GM18868 (cell line): ENCODE data around the gene SFMBT1.

Source experiments
- ATAC-seq: cut with Tn5 transposase; IDR thresholded peaks from one replicate; pipeline ENCODE4 v1.9.1; 2021; ENCODE audit warnings: mild to moderate bottlenecking, moderate library complexity; ENCODE audit not compliant: unreplicated experiment

Gene SFMBT1, protein sequence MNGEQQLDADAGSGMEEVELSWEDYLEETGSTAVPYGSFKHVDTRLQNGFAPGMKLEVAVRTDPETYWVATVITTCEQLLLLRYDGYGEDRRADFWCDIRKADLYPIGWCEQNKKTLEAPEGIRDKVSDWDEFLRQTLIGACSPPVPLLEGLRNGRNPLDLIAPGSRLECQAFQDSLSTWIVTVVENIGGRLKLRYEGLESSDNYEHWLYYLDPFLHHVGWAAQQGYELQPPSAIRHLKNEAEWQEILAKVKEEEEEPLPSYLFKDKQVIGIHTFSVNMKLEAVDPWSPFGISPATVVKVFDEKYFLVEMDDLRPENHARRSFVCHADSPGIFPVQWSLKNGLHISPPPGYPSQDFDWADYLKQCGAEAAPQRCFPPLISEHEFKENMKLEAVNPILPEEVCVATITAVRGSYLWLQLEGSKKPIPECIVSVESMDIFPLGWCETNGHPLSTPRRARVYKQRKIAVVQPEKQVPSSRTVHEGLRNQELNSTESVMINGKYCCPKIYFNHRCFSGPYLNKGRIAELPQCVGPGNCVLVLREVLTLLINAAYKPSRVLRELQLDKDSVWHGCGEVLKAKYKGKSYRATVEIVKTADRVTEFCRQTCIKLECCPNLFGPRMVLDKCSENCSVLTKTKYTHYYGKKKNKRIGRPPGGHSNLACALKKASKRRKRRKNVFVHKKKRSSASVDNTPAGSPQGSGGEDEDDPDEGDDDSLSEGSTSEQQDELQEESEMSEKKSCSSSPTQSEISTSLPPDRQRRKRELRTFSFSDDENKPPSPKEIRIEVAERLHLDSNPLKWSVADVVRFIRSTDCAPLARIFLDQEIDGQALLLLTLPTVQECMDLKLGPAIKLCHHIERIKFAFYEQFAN

DNA sequence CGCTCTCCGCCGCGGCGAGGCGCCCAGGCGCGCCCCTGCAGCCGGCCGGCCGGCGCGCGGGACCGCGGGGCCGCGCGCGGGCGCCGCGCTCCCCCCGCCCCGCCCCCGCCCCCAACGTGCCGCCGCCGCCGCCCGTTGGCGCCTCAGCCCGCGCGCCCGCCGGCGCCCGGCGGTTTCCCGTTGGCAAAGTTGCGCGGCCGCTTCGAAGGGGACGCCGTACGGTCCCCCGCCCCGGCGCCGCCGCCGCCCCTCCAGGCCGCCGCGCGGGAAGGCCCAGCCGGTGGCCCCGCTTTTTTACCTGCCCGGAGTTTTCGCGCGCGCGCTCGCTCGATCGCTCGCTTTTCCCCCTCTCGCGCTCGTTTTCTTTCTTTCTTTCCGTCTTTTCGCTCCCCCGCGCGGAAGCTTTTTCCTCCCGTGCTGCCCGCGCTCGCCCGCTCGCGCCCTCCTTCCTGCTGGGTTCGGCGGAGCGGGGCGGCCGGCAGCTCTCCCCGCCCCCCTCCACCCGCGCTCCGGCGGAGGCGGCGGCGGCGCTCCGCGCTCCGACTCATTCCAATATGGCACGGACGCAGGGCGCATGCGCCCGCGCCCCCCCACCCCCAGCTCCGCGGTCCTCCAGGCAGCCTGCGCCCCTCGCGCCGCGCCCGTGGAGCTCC is at the start of gene SFMBT1:
SFMBT1 (minus strand) TSS at position 556 of the 653 bp plus-strand sequence. CDS start 76,945 bp downstream, outside the sequence.
- peak; percentile 44 for ATAC-seq

DNA sequence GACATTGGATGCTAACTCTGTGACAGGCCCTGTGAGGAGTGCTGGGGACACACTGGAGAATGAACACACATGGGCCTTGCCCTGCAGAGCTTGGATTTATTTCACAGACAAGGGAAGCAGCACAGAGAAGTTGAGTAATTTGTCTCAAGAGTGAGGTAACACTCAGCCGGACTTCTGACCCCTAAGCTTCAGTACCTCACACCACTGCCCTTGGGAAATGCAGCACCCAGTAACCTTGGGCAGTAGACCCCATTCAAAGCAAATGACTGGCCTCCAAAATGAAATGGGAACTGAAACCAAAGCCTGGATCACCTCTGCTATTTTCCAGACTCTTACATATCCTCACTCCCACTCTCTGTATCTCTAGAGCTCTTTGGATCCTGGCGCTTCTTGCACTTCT is 47.1 kb upstream of the SFMBT1 start:
- ATAC-seq, result no peak

DNA sequence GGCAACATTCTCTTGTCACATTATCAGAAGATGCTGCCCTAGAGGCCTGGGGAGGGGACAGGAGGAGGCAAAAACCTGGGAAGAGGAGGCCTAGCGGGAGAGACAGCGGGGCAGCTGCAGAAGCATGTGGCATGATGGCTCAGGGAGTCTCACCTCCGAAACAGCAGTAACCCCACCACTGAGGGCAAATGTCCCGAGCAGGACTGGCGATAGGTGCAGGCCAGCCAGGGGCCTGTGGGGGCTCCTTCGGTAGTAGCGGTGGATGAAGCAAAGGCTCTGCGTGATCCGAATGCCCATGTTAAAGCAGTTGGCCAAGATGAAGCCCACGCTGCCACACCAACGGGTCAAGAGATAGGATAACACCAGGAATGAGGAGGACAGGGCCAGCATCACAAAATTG is 46.3 kb upstream of the SFMBT1 start:
- ATAC-seq, result no peak

DNA sequence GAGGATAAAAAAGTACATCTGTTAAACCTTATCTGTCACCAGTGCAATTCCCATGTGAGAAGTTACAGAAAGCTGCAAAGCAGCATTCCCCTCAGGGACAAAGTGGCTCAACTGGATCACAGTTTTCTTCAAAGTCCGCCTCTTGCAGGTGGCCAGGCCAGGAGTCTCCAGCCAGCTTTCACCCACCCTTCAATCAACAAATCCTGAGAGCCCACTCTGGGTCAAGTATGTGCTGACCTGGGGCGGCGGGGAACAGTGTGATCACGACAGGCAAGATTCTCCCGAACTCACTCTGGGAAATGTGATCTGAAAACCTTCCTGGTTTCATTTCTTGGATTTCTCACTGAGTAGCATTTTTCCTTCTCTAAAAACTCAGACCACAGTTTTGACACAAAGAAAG is 45.1 kb upstream of the SFMBT1 start:
- ATAC-seq, result no peak

DNA sequence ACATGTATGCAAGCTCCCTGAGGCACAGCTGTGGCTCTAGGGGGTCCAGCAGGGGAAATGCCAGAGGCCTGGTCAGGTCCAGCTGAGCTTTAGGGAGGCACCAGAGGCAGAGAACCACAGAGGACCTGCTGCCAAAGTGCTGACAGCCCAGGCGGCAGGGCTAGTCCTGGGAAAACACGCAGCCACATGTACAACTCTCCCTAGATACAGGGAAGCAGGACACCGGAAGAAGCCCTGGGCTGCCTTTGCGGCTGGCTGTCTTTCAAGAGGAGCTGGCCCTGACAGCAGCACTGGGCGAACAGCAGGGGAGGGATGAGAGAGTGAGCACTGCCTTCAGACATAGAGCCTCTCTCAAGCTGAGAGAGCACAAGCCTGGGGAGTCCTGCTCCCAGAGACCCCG is 43.6 kb upstream of the SFMBT1 start:
- ATAC-seq, result no peak

DNA sequence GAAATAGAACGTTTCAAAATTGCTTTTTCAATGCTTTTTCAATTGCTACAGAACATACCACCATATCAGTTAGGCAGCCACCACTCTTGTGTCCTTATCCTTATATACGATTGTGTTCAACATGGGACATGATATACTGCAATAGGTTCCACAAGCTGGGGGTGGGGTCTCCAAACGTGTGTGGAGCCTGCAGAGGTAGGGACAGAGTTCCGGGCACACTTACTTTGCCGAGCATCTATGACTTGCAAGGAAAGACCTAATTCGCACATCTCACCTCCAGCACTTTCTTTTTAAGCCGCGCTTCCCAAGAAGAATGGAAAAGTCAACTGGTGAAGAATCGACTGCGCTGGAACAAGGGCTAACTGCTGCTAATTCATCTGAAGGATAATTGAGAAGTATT is 39.6 kb upstream of the SFMBT1 start:
- ATAC-seq, result no peak

DNA sequence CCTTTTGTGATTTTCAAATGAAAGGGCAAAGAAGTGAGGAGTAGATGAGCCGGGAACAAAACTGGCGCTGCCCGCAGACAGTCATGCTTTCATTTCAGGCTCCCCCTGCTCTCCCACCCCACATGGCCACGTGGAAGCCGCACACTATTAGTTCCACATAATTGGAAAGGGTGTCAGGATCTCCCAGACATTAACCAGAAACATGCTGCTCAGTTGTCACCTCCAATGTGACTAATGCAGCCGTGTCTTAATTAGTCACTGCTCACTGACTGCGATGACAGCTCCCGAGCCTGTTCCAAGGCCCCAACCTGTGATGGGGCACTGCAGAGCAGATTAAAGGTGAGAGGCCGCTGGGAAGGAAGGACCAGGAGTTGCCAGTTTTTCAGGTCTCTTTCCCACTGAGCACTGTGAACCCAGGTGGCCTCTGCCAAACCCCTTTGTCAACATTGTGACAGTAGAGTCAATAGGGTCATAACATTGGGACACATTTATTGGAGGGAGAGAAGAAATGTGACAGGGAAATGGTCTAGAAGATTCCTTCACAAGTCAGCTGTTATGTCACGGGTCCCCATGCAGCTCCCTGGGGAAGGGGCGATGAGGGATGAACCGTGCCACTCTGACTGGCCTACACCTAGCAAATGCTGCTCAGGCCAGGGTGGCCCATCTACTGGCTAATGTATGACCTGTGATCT is 38.6 kb upstream of the SFMBT1 start:
- ATAC-seq, result no peak

DNA sequence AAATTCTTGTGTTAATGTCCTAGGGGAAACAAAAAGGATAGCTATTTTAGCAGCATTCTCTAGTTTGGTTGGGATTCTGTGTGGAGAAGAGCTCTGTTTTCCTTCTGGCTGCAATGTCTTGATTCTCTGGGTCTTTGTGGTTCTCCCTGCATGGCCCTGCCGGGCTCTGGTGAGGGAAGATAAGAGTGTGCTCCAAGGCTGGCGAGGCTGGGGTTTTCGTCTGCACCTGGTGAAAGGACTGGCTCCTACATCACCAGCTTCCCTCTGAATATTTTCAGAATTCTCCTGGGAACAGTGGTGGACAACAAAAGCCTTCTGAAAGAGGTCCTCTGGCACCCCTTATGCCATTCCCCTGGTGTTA is 38.1 kb upstream of the SFMBT1 start:
- no peak for ATAC-seq

DNA sequence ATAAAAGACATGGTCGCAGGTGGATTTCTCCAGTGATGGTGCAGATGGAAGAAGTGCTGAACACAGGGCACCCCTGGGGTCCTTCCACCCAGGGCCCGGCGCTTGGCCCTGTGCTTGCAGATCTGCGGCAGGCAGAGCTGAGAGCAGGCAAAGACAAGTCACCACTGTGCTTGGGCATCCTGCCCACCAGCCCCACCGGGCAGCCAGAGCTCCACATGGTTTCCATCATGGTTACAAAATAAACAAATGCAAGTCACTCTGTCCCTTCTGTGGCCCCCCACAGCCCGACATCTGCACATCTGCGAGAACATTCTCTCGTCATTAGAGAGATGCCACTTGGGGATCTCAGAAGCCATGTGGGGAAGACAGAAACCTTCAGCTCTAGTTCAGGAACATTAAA is 37.6 kb upstream of the SFMBT1 start:
- no peak for ATAC-seq

DNA sequence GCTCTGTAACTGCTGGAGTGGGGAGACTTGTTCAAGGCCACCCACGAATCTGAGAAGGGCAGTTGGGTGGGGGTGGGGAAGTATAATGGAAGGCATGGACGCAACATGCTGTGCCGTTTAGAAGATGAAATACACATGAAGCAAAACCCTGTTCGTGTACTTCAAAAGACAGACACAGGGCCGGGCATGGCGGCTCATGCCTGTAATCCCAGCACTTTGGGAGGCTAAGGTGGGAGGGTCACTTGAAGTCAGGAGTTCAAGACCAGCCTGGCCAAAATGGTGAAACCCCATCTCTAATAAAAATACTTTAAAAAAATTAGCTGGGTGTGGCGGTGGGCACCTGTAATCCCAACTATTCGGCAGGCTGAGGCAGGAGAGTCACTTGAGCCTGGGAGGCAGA is 36.9 kb upstream of the SFMBT1 start:
- no peak for ATAC-seq

DNA sequence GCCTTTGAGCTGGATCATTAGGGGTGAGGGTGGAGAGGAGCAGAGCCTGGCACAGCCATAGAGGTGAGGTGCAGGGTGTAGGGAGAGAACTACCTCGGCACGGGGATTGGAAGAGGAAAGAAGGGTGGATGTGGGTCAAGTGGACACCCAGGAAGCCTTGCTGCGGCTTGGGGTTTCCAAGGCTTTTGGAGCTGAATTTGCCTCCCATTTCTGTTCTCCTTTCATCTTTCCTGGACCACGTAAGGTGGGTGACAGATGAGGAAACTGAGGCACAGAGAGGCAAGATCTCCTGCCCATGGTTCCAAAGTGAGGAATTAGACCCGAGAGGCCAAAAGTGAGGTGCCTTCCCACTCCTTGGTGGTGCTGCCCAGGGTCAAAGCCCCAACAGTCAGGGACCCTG is 35.4 kb upstream of the SFMBT1 start:
- ATAC-seq, result no peak

DNA sequence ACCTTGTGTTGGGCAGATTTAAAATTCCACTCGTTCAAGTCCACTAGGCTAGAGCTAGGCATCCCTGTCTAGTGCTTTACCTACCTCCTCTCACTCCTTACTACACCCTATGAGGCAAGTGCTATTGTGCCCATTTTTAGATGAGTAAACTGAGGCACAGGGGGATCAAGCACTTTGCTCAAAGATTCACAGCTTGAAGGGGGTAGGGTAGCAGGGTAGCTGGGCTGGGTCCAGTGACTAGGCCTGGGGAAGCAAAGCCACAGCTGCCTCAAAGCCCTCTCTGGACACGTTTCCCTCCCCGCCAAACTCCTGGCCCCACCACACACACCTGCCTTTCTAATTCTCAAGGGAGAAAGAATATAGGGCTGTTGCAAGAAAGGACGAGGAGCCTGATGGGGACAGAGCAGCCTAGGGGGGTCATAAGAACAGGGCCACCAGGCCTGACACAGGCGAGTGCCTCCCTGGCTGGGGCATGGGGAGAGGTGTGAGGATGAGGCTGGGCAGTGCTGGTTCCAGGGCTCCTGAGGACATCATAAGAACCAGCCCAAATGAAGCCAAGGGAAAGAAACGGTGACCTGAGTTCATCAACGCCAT is 34.8 kb upstream of the SFMBT1 start:
- ATAC-seq, result no peak

DNA sequence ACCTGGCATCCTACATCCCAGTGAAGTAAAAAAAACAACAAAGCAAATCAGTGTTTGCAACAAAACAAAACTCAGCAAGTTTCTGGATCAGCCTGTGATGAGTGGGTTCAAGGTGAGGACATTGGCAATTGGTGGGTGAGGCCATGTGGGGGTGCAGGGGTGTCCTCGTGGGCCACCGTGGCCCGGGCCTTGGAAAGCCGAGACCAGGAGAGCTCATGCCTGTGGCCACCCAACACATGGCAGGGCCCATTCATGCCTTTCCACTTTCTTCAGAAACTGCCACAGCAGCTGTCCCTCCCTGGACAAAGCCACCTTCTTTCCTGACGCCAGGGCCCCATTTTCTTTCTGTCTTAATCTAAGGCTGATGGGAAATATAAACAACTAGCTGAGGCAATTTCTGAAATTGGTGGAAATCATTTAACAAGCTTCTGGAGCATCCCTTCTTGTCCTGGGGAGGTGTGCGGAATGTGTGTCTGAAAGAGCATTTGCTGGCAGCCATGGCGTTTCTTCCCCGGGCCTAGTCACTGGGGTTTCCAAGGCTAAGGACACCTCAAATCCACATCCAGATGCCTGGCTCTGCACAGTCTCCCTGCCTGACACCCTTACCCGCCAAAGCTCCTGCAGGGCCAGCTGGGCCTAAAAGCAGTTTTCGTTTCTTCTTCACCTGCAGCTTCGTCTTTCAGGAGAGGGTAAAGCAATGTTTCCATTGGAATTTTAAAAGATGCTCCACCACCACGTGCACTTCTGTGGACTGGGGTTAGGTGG is 34.1 kb upstream of the SFMBT1 start:
- ATAC-seq, result no peak

DNA sequence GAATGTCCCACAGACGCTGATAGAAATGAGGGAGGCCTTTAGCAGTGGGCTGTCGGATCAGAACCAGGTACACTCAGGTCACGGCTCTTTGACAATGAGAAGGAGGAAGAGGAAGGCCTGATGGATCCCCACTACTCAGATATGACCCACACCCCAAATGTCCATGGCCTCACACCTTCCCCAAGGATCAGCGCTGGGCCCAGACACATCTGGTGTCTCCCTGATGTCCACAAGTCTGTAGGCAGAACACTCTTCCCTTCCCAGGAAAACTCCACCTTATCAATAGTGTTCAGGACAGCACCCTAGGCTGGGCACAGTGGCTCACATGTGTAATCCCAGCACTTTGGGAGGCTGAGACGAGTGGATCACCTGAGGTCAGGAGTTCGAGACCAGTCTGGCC is 33.3 kb upstream of the SFMBT1 start:
- no peak for ATAC-seq

DNA sequence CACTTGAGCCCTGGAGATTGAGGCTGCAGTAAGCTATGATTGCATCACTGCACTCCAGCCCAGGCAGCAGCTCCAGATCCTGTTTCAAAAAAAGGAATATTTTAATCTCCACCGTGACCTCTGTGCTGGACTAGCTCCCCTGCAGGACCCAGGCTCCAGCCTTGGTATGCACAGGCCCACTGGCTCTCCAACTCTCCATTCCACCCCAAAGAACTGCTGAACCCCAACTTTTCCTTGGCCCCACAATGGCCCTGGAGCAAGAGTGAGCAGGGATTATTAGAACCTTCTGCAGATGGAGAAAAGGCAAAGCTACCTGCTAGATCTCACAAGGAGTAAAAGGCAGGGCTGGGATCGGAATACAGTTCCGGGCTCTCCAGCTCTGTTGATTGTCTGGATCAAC is 32.8 kb upstream of the SFMBT1 start:
- no peak for ATAC-seq

DNA sequence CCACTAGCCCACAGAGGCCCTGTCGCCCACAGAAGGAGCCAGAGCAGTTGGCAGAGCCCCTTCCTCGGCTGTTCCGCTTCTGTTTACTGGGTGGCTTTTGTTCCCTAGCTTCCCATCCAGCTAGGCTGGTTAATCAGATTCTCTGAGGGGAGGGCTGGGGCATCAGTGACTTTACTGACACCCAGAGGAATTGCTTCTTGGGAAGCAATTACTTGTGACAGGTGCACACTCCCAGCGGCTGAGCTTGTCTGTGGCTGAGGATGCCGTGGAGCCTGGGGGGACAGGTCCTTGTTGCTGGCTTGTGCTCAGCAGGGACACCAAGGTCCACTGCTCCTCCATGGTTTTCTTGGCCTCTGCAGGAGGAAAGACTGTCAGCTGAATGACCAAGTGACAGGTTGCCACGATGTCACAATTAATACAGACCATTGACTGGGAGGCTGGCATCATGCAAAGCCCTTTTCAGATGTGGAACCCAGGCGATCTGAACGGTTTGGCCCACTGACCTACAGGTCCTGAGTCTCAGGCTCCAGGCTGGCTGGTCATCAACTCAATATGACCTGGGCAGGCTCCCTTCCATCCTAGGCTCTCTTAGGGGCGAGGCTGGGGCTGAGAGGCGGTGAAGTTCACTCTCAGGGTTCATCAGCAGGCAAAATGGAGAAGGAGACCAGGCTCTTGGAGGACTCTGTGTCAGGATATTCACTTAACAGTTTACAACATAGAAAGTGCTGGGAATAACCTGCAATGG is 31.8 kb upstream of the SFMBT1 start:
- no peak for ATAC-seq

DNA sequence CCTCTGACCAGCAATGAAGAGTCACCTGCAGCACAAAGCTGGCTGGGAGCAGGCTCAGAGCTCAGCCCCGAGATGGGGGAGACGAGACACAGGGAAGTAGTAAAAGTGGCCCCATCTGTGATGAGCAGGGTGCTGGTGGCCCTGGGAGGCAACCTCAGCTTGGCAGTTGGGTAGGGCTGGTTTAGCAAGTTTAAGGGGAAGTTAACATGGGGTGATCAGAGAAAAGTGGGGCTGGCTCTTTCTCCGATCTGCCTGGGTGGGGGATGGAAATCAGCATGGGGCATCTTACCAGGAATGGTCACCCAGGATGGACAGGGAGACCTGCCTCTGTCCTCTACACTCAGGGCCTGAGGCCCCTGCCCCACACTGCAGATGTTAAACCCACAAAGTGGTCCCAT is 29.9 kb upstream of the SFMBT1 start:
- ATAC-seq, result no peak

DNA sequence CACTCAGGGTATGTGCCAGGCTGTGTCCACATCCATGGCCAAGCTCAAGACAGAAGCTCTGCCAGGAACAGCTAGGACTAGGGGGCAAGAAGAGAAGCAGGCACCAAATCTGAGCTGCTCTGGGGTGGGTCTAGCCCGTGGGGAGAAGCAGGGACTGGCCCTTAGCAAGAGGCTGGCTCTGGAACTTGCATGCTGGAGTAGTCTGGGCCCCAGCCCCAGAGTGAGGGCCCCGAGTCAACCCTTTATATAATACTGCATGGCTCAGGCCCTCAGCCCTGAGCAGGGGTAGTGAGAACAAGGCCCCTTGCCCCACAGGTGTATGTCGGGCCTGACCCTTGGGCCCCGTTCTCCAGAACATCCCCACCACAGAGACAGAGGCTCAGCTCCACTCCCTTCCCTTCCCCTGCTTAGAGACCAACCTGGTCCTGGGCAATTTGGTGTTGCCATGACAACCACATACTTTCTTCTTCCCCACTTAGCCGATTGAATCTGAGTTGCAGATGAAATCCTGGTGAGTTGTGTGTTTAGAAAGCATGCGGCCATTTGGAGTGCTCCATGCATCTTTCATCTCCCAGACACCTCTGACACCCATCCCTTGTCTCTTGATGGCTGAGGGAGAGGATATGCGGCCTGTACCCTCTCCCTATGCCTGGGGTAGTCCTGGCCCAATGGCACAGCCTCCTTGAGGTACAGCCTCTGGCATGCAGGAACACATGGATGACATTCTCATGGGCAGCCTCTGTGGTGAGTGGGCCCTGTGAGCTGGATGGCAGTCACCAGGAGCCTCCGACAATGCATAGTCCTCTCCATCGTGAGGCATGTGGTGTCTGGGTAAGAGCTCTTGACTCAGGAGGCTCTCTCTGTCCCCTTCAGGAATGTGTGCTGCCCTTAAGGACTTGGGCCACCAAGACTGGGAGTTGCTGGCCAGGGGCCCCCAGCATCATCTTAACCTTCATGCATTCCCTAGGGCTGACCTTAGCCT is 29.2 kb upstream of the SFMBT1 start:
- ATAC-seq, result no peak
